GM23338 (cell line): ENCODE data around the gene GPR87. TPM values are rescaled to one million over a fixed set of nuclear protein-coding genes. Genes with fewer than 3 reads are reported as not detected.

Experiments used
- CREB1 ChIP-seq: fragments of 250-450 bp; sonication (Bioruptor Pico); IDR thresholded peaks from 2 replicates; pipeline ENCODE4 v1.5.0; 2020; ENCODE audit warnings: low read depth, mild to moderate bottlenecking, moderate library complexity
- ETS1 ChIP-seq: IDR thresholded peaks from 2 replicates; pipeline ENCODE4 v1.6.1; 2016; ENCODE audit warnings: antibody characterized with exemption
- JUNB ChIP-seq: IDR thresholded peaks from one replicate; pipeline ENCODE4 v1.6.1; 2016; ENCODE audit warnings: antibody characterized with exemption; ENCODE audit not compliant: unreplicated experiment
- NANOG ChIP-seq: IDR thresholded peaks from 2 replicates; pipeline ENCODE4 v1.6.1; 2016; ENCODE audit warnings: antibody characterized with exemption, borderline replicate concordance
- POLR2AphosphoS5 ChIP-seq: IDR thresholded peaks from 2 replicates; pipeline ENCODE4 v1.6.1; 2016; ENCODE audit warnings: antibody characterized with exemption, low read depth
- REST ChIP-seq: IDR thresholded peaks from one replicate; pipeline ENCODE4 v1.6.1; 2018; ENCODE audit warnings: antibody characterized with exemption; ENCODE audit not compliant: unreplicated experiment
- STAT1 ChIP-seq: IDR thresholded peaks from one replicate; pipeline ENCODE4 v1.6.1; 2016; ENCODE audit warnings: antibody characterized with exemption; ENCODE audit not compliant: unreplicated experiment
- ZNF114 ChIP-seq: fragments of 250-450 bp; sonication (Bioruptor Pico); IDR thresholded peaks from 2 replicates; pipeline ENCODE4 v1.5.0; 2020; ENCODE audit warnings: mild to moderate bottlenecking, moderate library complexity
- ZNF462 ChIP-seq: fragments of 250-450 bp; sonication (Bioruptor Pico); IDR thresholded peaks from 2 replicates; pipeline ENCODE4 v1.5.0; 2020; ENCODE audit warnings: mild to moderate bottlenecking, moderate library complexity
- polyA plus RNA-seq: library from polyadenylated mRNA; unstranded; fragments of >200 nt; fragmentation: Nextera tagmentation; extraction: Ambion mirVana; gene quantifications from 2 replicates; pipeline ENCODE4 v1.2.1, GENCODE V29; 2016
- total RNA-seq: library from RNA; depleted of rRNA; stranded (reverse); fragments of >200 nt; shearing (Covaris generic); gene quantifications from 2 replicates; pipeline ENCODE4 v1.2.3, GENCODE V29; 2014

GPR87 gene
- total and polyA plus RNA-seq, 2 experiments from 2014 or later: 0.21 TPM; not detected in 1

GRCh38 chr3:151283907-151284461, 32.6 kb downstream of the GPR87 start (continued):
- TF ChIP-seq ZNF462 (CRISPR knock-in tag): no peak
- no peak for TF ChIP-seq ETS1
- TF ChIP-seq JUNB: no peak
- no peak for TF ChIP-seq NANOG
- TF ChIP-seq POLR2AphosphoS5: no peak
- TF ChIP-seq REST: no peak
- no peak for TF ChIP-seq CREB1 (CRISPR knock-in tag)
- no peak for TF ChIP-seq STAT1
- no peak for TF ChIP-seq ZNF114 (CRISPR knock-in tag)
